ENCODE measurements around the gene MAPT.

GRCh38 chr17:45851873-45852272 lies 42.5 kb upstream of the MAPT start:
- no peak for TF ChIP-seq POLR2A (IDR thresholded peaks at IDR 0.05; ENCODE audit: low read depth, low read length)
- TF ChIP-seq POLR2AphosphoS5 (IDR thresholded peaks at IDR 0.05; ENCODE audit: low read depth, low read length) = no peak
